Erythroblast (primary cell): ENCODE measurements around the gene SETD3.

Source experiments
- DNase-seq, 2 experiments: peaks; one replicate each; lab custom pipeline; 2025; lab: John Stamatoyannopoulos, UW
- GATA1 ChIP-seq: IDR thresholded peaks from 2 replicates; pipeline ENCODE4 v1.6.1; 2011; ENCODE audit warnings: low read depth, mild to moderate bottlenecking, control low read depth, low read length, moderate library complexity
- POLR2A ChIP-seq: IDR thresholded peaks from 2 replicates; pipeline ENCODE4 v1.6.1; 2011; ENCODE audit warnings: mild to moderate bottlenecking, low read length

Gene SETD3

DNA sequence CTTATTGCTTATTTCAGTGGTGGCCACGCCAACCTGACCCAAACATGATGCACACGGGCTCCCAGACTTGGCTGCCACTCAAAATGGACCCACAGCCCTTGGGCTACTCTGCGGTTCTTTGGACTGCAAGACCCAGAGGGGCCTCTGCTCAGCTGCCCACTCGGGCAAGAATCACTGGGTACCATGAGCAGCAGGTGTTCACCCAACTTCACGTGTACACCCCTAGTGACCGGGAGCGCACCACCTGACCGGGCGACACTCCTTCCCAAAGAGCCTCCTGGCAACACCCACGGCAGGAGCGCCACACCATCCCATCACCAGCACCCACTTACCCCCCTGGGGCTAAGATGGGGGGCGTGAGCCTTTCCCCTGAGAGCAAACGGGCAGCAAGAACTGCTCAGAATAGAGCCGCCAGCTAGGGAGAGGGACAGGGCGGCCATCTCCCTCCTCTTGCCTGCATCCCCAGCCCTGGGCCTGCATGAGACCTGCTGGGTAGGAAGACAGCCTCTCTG lies 32.6 kb upstream of the SETD3 start:
- DNase-seq, result no peak

GRCh38 chr14:99512571-99513182 lies 32.0 kb upstream of the SETD3 start:
- TF ChIP-seq GATA1 (no peak), POLR2A (no peak)
- no peak for DNase-seq

More for the DNA sequence above, 32.6 kb upstream of the SETD3 start:
- TF ChIP-seq POLR2A, result no peak
- no peak for TF ChIP-seq GATA1

DNA sequence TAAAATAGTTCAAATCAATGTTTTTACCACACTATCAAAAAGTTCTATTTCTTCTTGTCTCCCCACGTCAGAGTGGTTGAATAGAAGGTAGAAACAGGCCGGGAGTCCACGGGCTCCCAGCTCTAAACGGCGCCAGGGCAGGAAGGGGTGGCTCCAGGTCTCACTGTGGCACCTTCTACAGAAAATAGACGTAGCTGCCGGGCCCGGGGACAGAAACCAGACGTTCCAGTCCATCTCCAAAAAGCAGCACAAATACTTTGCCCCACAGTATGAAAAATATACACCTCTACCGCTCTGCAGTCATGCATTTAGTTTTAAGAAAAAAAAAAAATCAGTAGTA lies 31.4 kb upstream of the SETD3 start:
- no peak for DNase-seq
- TF ChIP-seq POLR2A, result no peak
- TF ChIP-seq GATA1, result no peak

DNA sequence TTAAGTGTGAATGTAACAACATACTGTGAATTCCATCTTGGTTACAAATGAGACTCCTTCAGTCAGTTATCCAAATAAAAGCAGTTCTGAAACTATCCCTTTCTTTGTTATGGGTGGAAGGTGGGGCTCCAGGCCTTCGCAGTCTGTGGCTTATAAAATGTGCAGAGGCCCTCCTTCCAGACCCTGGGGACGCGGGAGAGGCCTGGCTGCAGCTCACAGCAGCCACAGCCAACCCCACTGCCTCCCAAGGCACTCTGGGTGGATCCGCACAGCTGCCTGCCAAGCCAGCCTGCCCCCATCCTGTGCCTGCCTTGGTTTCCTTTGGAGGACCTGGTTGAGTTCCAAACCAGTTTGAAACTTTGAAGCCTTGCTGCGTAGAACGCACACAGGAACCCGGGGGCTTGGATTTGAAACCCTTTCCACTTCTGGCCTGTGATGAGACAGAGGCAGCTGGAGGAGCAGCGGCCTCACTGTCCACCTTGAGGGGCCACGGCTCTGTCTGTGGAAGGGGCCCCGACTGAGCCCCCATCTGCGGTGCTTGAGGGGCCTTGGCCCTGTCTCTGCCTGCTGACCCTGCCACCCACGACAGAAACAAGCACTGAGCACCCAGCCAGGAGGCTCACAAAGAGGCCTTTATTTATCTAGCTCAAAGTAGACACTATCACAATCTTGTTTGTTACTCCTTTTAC lies 30.9 kb upstream of the SETD3 start:
- no peak for DNase-seq
- TF ChIP-seq GATA1 (no peak), POLR2A (no peak)

GRCh38 chr14:99510556-99511139 lies 30.0 kb upstream of the SETD3 start:
- DNase-seq, result no peak
- TF ChIP-seq GATA1, result no peak
- TF ChIP-seq POLR2A, result no peak

DNA sequence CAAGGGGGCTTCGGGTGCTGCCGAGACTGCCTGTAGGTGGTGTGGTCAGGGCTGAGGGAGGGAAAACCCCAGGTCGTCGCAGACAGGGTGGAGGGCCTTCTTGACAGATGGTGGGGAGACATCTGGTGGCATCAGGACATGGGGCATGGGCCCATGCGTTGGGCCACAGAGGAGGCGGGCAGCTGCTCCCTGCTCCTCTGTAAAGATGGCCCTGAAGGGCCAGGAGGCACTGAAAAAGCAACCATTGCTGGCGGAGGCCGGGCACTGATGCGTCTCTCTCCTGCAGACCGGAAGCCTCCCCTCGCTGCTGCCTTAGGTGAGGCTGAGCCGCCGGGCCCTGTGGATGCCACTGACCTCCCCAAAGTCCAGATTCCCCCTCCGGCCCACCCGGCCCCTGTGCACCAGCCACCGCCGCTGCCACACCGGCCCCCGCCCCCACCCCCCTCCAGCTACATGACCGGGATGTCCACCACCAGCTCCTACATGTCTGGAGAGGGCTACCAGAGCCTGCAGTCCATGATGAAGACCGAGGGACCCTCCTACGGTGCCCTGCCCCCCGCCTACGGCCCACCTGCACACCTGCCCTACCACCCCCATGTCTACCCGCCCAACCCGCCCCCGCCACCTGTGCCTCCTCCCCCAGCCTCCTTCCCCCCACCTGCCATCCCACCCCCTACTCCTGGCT lies 29.4 kb upstream of the SETD3 start:
- TF ChIP-seq POLR2A, result no peak
- TF ChIP-seq GATA1, result no peak
- no peak for DNase-seq

GRCh38 chr14:99508896-99509629 lies 28.4 kb upstream of the SETD3 start:
- TF ChIP-seq GATA1 (no peak), POLR2A (no peak)
- no peak for DNase-seq

- no peak for DNase-seq
- TF ChIP-seq POLR2A, result no peak
- no peak for TF ChIP-seq GATA1
Measured at GRCh38 chr14:99507860-99508640, 27.4 kb upstream of the SETD3 start.

GRCh38 chr14:99506276-99506675 lies 25.6 kb upstream of the SETD3 start:
- DNase-seq, result no peak
- TF ChIP-seq POLR2A (no peak), GATA1 (no peak)

GRCh38 chr14:99505089-99505488 lies 24.4 kb upstream of the SETD3 start:
- no peak for TF ChIP-seq POLR2A
- no peak for TF ChIP-seq GATA1
- DNase-seq, result no peak

- DNase-seq, result no peak
- TF ChIP-seq GATA1 (no peak), POLR2A (no peak)
Measured at GRCh38 chr14:99503848-99504453, 23.3 kb upstream of the SETD3 start.

DNA sequence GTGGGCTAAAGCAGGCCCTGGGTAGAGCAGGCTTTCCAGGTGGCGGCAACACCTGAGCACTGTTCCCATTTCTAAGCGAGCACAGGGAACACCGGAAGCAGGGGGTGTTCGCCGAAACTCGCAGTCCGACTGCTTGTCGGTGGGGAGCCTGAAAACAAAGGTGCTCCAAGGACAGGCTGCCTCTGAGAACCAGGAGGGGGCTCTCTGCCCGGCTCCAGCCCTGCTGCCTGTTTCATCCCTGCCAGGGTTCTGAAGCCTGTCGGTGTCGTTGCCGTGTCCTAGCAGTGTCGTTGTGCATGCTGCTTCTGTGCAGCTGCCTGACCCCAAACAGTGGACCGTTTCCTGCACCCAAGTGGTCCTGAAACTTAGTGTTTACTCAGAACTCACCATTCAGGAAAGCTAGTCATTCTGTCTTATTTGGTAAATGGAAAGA lies 22.3 kb upstream of the SETD3 start:
- no peak for TF ChIP-seq POLR2A
- TF ChIP-seq GATA1, result no peak
- DNase-seq, result no peak

DNA sequence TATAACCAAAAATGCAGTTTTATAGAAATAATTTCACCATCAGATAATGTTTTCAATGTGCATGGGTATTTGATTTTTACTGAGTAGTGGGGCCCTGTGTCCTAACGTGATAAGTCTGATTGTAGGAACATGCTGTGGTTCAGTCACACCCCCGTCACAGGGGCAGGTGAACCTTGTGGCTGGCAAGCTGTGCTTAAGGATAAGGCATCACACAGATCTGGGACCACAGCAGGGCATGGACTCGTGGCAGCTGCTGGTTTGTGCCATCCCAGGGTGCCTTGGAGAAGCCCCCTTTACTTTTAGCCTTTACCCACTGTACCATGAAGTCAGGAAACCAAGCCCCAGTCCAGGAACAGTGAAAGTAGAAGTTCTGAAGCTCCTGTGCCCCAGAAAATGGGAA lies 17.2 kb upstream of the SETD3 start:
- TF ChIP-seq GATA1 (no peak), POLR2A (no peak)
- DNase-seq, result no peak
